Endothelial cell of umbilical vein (primary cell): ENCODE data around the gene CMTR1. TPM values are rescaled to one million over a fixed set of nuclear protein-coding genes. Genes with fewer than 3 reads are reported as not detected.

Experiments
- BruUV-seq: library from RNA; stranded (reverse); fragments of 400-500 nt; replicated peaks from 2 replicates; lab custom pipeline; 2021; lab: Mats Ljungman, UMichigan
- CTCF ChIA-PET: fragments of 300-600, 350-600 bp; sonication (Branson Sonifier 250); formaldehyde crosslinking; loops from one replicate; lab custom pipeline; 2021; ENCODE audit warnings: antibody characterized with exemption, inconsistent platforms; lab: Charles Lee
- POLR2A ChIA-PET: fragments of 300-600, 350-600 bp; sonication (Branson Sonifier 250); formaldehyde crosslinking; loops from one replicate; lab custom pipeline; 2021; ENCODE audit warnings: antibody characterized with exemption, inconsistent platforms; lab: Charles Lee
- DNase-seq: peaks from one replicate; pipeline ENCODE4 v3.0.0-alpha.2; 2011; ENCODE audit warnings: low read depth, low spot score
- FAIRE-seq: peaks from 2 replicates; lab custom pipeline; 2011; peaks lifted over from hg19 to GRCh38; lab: Jason Lieb, UNC
- H2AFZ ChIP-seq: 2 replicates; pipeline ENCODE4 v1.6.0; 2012; ENCODE audit warnings: low read depth, low read length, control low read depth, inconsistent platforms
- H3K27ac ChIP-seq: 2 replicates; pipeline ENCODE4 v1.5.1; 2011; ENCODE audit warnings: low read depth, mild to moderate bottlenecking, control low read depth, low read length, moderate library complexity; ENCODE audit not compliant: insufficient read depth
- H3K27me3 ChIP-seq, 2 experiments: 2 replicates each; pipeline versions ENCODE4 v1.6.0 to v1.6.1; 2011; ENCODE audit warnings: low read length in 2 of 2, mixed read lengths in 1 of 2; ENCODE audit not compliant: control insufficient read depth in 2 of 2, insufficient read depth in 2 of 2
- H3K36me3 ChIP-seq, 2 experiments: 2 replicates in 1 of 2; 3 replicates in 1 of 2; pipeline ENCODE4 v1.5.1; 2011; ENCODE audit warnings: low read length in 2 of 2, mild to moderate bottlenecking in 1 of 2, moderate library complexity in 1 of 2; ENCODE audit not compliant: control insufficient read depth in 2 of 2, insufficient read depth in 2 of 2; ENCODE audit errors: extremely low read depth in 1 of 2
- H3K4me1 ChIP-seq: 3 replicates; pipeline ENCODE4 v1.5.1; 2011; ENCODE audit warnings: mild to moderate bottlenecking, low read length; ENCODE audit not compliant: control insufficient read depth, insufficient read depth; ENCODE audit errors: extremely low read depth
- H3K4me2 ChIP-seq: 2 replicates; pipeline ENCODE4 v1.6.1; 2011; ENCODE audit warnings: low read length, control low read depth, mixed read lengths; ENCODE audit not compliant: insufficient read depth
- H3K4me3 ChIP-seq, 3 experiments: fragments of 200-600 bp in 1 of 3; sonication (generic), shearing (Covaris generic) in 1 of 3; replicated peaks in 1 of 3; 2 replicates each; pipeline ENCODE4 v1.5.1; 2011 to 2016; ENCODE audit warnings: control low read depth in 3 of 3, low read length in 3 of 3, mild to moderate bottlenecking in 2 of 3, inconsistent platforms in 1 of 3, low read depth in 1 of 3, moderate library complexity in 1 of 3; ENCODE audit not compliant: insufficient read depth in 1 of 3
- H3K79me2 ChIP-seq: 2 replicates; pipeline ENCODE4 v1.6.0; 2012; ENCODE audit warnings: low read length, inconsistent platforms; ENCODE audit not compliant: control insufficient read depth, insufficient read depth
- H3K9ac ChIP-seq: replicated peaks from 2 replicates; pipeline ENCODE3; 2011; ENCODE audit warnings: low read length, control low read depth; ENCODE audit not compliant: insufficient read depth; ENCODE audit errors: extremely low read depth
- H3K9me1 ChIP-seq: replicated peaks from 3 replicates; pipeline ENCODE4 v1.6.0; 2011; ENCODE audit warnings: mild to moderate bottlenecking, low read length; ENCODE audit not compliant: control insufficient read depth, insufficient read depth; ENCODE audit errors: extremely low read depth
- H3K9me3 ChIP-seq: replicated peaks from 2 replicates; pipeline ENCODE4 v1.5.1; 2012; ENCODE audit warnings: low read length, inconsistent platforms; ENCODE audit not compliant: control insufficient read depth, insufficient read depth
- H4K20me1 ChIP-seq: replicated peaks from 2 replicates; pipeline ENCODE3; 2011; ENCODE audit warnings: mild to moderate bottlenecking, low read length; ENCODE audit not compliant: control insufficient read depth, insufficient read depth; ENCODE audit errors: extremely low read depth
- CTCF ChIP-seq, 2 donors: IDR thresholded peaks; 1 replicate in 1 of 2; 2 replicates in 1 of 2; pipeline ENCODE4 v1.5.1; 2011; ENCODE audit warnings: low read length in 2 of 2, mild to moderate bottlenecking in 2 of 2, moderate library complexity in 2 of 2, control low read depth in 1 of 2, inconsistent platforms in 1 of 2, low read depth in 1 of 2; ENCODE audit not compliant: insufficient read depth in 1 of 2; ENCODE audit errors: extremely low read depth in 1 of 2
- EZH2 ChIP-seq: IDR thresholded peaks from 2 replicates; pipeline ENCODE4 v1.6.1; 2012; ENCODE audit warnings: borderline replicate concordance, low read depth, mild to moderate bottlenecking, moderate library complexity, low read length, inconsistent platforms; ENCODE audit not compliant: severe bottlenecking
- FOS ChIP-seq: IDR thresholded peaks from 2 replicates; pipeline ENCODE4 v1.6.1; 2011; ENCODE audit warnings: mild to moderate bottlenecking, low read length, moderate library complexity, borderline replicate concordance; ENCODE audit not compliant: insufficient read depth
- GATA2 ChIP-seq: IDR thresholded peaks from 2 replicates; pipeline ENCODE4 v1.7.0; 2011; ENCODE audit warnings: low read depth, mild to moderate bottlenecking, moderate library complexity, mixed read lengths, low read length; ENCODE audit not compliant: insufficient read length, insufficient read depth
- JUN ChIP-seq: IDR thresholded peaks from 2 replicates; pipeline ENCODE4 v1.6.1; 2011; ENCODE audit warnings: borderline replicate concordance, low read depth; ENCODE audit not compliant: insufficient read length, insufficient read depth
- MAX ChIP-seq: IDR thresholded peaks from 2 replicates; pipeline ENCODE4 v1.6.1; 2011; ENCODE audit not compliant: insufficient read depth, insufficient read length
- MYC ChIP-seq: IDR thresholded peaks from one replicate; pipeline ENCODE4 v1.6.1; 2011; ENCODE audit warnings: mild to moderate bottlenecking, low read depth, low read length
- POLR2A ChIP-seq: IDR thresholded peaks from 2 replicates; pipeline ENCODE4 v1.6.1; 2012; ENCODE audit warnings: low read depth, mild to moderate bottlenecking, control low read depth, low read length
- POLR2AphosphoS5 ChIP-seq: IDR thresholded peaks from 2 replicates; pipeline ENCODE4 v1.6.1; 2012; ENCODE audit warnings: low read depth, mild to moderate bottlenecking, control low read depth, low read length, moderate library complexity; ENCODE audit not compliant: insufficient read depth
- dilution Hi-C: fragments of 300-500 bp; cut with MboI; formaldehyde crosslinking; loops from one replicate; pipeline ENCODE4 v1.15.0; 2019; ENCODE audit warnings: low sequenced_read_pairs; ENCODE audit not compliant: extremely low pct_ligation_motif_present
- intact Hi-C: fragments of 100-400 bp; cut with micrococcal nuclease; formaldehyde crosslinking; loops from one replicate; pipeline ENCODE4 v1.10.0; 2022
- polyA plus RNA-seq, 4 experiments: library from polyadenylated mRNA; depleted of rRNA in 3 of 4; stranded (reverse) in 3 of 4; unstranded in 1 of 4; fragments of >200 nt; gene quantifications; 2 replicates each; pipeline versions ENCODE4 v1.2.1 to v1.2.3, GENCODE V29; 2011 to 2012; ENCODE audit warnings: missing spikeins in 1 of 4
- total RNA-seq: library from RNA; stranded (reverse); gene quantifications from 2 replicates; pipeline ENCODE4 v1.2.3, GENCODE V29; 2021

CMTR1 gene
- total and polyA plus RNA-seq, 2 donors (not counting 3 experiments of a cell fraction or from before 2014, with no cell fraction given): 19.5 to 38.0 TPM

DNA sequence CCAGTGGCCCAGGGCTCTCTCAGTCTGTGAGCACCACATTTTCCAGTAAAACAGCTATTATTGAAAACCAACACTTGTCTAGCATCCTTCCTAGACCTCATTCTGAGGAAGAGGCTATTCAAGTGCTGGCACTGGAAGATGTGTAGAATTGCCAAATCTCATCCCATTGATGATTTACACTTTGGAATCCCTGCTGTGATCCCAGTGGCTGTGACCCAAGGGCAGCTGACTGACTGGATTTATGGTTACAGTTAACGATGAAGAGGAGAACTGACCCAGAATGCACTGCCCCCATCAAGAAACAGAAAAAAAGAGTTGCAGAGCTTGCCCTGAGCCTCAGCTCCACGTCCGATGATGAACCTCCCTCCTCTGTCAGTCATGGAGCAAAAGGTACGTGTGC, 2.4 kb downstream of the CMTR1 start:
- intact Hi-C loops (no loop called here), dilution Hi-C loops (no loop called here)
- no peaks in the 10 kb centered on the region for H4K20me1 ChIP-seq
- H3K4me1 ChIP-seq: peaks cover 13% of the 10 kb centered on the region
- H3K9me1 ChIP-seq: no peaks in the 10 kb centered on the region
- DNase-seq: no peak
- TF ChIP-seq EZH2 (no peak), MYC (no peak), CTCF (IDR thresholded peaks at IDR 0.05; ENCODE audit: extremely low read depth in 1 of 2, insufficient read depth in 1 of 2, low read depth in 1 of 2, low read length in 2 of 2) (no peak), POLR2AphosphoS5 (no peak)
- H3K4me3 ChIP-seq: no peak overlapping the region
- no peak for FAIRE-seq
- no peak overlapping the region for H3K4me2 ChIP-seq
- no peak overlapping the region for H3K9ac ChIP-seq
- peaks cover 0 to 7% of the 10 kb centered on the region in 2 experiments for H3K36me3 ChIP-seq
- H3K9me3 ChIP-seq: no peaks in the 10 kb centered on the region
- ChIA-PET POLR2A (no interaction called here), CTCF (interaction anchor here (1.0 kb wide), 1 partner anchor 257 kb away, joined by 3 read pairs; no protein-coding TSS in a partner anchor)
- no peak overlapping the region for H3K27ac ChIP-seq
- H3K79me2 ChIP-seq: peaks cover 13% of the 10 kb centered on the region
- no TSS peak for BruUV-seq
- H2AFZ ChIP-seq: no peak overlapping the region
- H3K27me3 ChIP-seq: no peaks in the 10 kb centered on the region

DNA sequence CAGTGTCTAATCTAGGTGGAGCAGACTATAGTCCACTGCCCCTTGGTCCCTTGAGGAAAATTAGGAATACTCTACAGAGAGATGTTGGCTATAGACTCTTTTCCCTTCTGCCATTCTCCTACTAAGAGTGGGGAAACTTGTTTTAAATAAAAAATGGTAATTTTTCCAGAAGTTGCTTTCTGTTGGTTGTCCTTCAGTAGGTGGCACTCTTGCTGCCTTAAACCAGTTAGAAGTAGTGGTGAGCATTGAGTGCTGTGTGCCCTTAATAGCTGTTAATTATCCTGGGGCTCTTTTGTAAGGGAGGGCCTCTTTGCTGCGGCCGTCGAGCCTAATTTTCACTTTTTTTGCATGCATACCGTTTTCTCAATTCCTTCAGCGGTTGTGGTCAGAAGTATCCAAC, 2.8 kb downstream of the CMTR1 start:
- Histone ChIP-seq H4K20me1 (no peaks in the 10 kb centered on the region), H3K27ac (no peak overlapping the region), H3K4me1 (peaks cover 13% of the 10 kb centered on the region), H3K9ac (no peak overlapping the region), H3K27me3 (no peaks in the 10 kb centered on the region), H2AFZ (no peak overlapping the region), H3K36me3 (peaks cover 0 to 7% of the 10 kb centered on the region in 2 experiments), H3K4me2 (no peak overlapping the region), H3K9me1 (no peaks in the 10 kb centered on the region), H3K9me3 (no peaks in the 10 kb centered on the region), H3K79me2 (peaks cover 16% of the 10 kb centered on the region), H3K4me3 (no peak overlapping the region)
- BruUV-seq: no TSS peak
- POLR2A ChIA-PET: no interaction called here
- TF ChIP-seq JUN (no peak), MYC (no peak), POLR2AphosphoS5 (no peak), MAX (no peak), CTCF (IDR thresholded peaks at IDR 0.05; ENCODE audit: extremely low read depth in 1 of 2, insufficient read depth in 1 of 2, low read depth in 1 of 2, low read length in 2 of 2) (no peak), GATA2 (no peak), EZH2 (no peak), FOS (no peak), POLR2A (no peak)
- intact Hi-C loops (no loop called here), dilution Hi-C loops (no loop called here)
- DNase-seq (no peak), FAIRE-seq (no peak)
- CTCF ChIA-PET: interaction anchor here (1.0 kb wide), 1 partner anchor 256 kb away, joined by 3 read pairs; no protein-coding TSS in a partner anchor
